Lower leg skin (tissue), 4 donors: ENCODE results near the gene KCND2. TPM values are rescaled to one million over a fixed set of nuclear protein-coding genes. Genes with fewer than 3 reads are reported as not detected.
"Not testable (repeated sequence)": the region's sequence is repeated elsewhere in the genome, so short reads cannot be mapped to it uniquely, and the experiment has no call there.

Source experiments
- DNase-seq, 2 donors: peaks; one replicate each; pipeline ENCODE4 v3.0.0-alpha.2; 2019; ENCODE audit warnings: low spot score in 2 of 2
- H3K4me3 ChIP-seq: fragments of 200-600 bp; sonication (generic); 2 replicates; pipeline ENCODE4 v1.5.1; 2017; ENCODE audit warnings: mild to moderate bottlenecking, low read depth; ENCODE audit not compliant: poor library complexity, severe bottlenecking
- POLR2A ChIP-seq, 2 donors: fragments of 450-650 bp; IDR thresholded peaks; one replicate each; pipeline ENCODE4 v1.6.1; 2016 to 2017; ENCODE audit warnings: antibody characterized with exemption in 2 of 2, mild to moderate bottlenecking in 1 of 2, moderate library complexity in 1 of 2
- WGBS, 2 donors: methylation state at CpG; one replicate each; pipeline ENCODE4 v1.1.5; 2018; 5-methylcytosine and 5-hydroxymethylcytosine counted together
- intact Hi-C: fragments of 100-400 bp; cut with DNase I; formaldehyde crosslinking; loops from one replicate; pipeline ENCODE4 v1.15.0; 2023; ENCODE audit warnings: low total_unique reads
- total RNA-seq, 4 donors: library from RNA; depleted of rRNA; stranded (reverse); fragments of >200 nt; gene quantifications; one replicate each; pipeline ENCODE4 v1.1.0, GENCODE V29; 2016
- TF ChIP-seq, protein P1 (sequence below), 3 donors: fragments of 450-650 bp; IDR thresholded peaks; one replicate each; pipeline ENCODE4 v1.5.1; 2016; ENCODE audit warnings: antibody characterized with exemption in 3 of 3, mild to moderate bottlenecking in 3 of 3, moderate library complexity in 2 of 3

Gene KCND2
- total RNA-seq, 4 donors from 2014 or later: 0.11 to 0.25 (median 0.15) TPM

DNA sequence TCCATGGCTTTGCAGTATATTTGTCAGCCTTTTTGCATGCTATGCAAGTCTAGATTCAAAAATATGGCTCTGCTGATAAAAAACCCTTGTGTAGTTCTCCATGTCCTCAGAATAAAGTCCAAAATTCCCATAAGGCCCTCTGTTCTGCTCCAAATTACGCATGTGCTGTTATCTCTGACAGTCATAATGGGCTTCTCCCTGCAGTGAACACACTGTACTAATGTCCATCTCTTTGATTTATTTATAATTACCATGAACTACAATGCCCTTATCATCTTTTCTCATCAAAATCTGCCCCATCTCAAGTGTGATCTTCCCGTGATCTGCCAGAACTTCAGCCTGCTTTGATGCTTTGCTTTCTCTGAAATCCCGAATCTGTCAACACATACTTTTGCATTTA is 497.2 kb downstream of the KCND2 start:
- no peak for DNase-seq
- WGBS, 2 donors: 87 to 91% methylated on average over 3 of the region's 3 CpGs
- intact Hi-C loops: no loop called here
- TF ChIP-seq POLR2A (IDR thresholded peaks at IDR 0.05): no peak
- TF ChIP-seq, protein P1, sequence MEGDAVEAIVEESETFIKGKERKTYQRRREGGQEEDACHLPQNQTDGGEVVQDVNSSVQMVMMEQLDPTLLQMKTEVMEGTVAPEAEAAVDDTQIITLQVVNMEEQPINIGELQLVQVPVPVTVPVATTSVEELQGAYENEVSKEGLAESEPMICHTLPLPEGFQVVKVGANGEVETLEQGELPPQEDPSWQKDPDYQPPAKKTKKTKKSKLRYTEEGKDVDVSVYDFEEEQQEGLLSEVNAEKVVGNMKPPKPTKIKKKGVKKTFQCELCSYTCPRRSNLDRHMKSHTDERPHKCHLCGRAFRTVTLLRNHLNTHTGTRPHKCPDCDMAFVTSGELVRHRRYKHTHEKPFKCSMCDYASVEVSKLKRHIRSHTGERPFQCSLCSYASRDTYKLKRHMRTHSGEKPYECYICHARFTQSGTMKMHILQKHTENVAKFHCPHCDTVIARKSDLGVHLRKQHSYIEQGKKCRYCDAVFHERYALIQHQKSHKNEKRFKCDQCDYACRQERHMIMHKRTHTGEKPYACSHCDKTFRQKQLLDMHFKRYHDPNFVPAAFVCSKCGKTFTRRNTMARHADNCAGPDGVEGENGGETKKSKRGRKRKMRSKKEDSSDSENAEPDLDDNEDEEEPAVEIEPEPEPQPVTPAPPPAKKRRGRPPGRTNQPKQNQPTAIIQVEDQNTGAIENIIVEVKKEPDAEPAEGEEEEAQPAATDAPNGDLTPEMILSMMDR (IDR thresholded peaks at IDR 0.05): no peak
- no peak overlapping the region for H3K4me3 ChIP-seq

DNA sequence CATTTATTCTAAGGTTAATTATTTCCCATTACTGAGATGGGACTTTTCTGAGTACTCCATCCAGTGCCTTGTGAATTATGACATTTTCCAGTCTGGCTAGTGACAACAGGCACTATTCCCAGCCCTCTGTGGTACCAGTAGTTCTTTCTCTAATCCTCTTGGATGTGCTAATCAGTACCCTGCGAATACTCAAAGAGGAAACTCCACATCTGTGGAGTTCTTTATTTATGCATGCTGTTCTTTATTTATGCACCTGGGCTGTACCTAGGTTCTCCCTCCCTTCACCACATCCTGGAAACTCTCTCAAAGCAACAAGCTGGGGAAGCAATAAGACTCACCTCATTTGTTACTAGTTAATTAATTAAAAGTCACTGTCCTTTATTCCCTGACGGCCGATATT is 501.5 kb downstream of the KCND2 start:
- intact Hi-C loops: no loop called here
- TF ChIP-seq, protein P1 (IDR thresholded peaks at IDR 0.05): no peak
- no peak for TF ChIP-seq POLR2A (IDR thresholded peaks at IDR 0.05)
- WGBS, 2 donors: 76 to 77% methylated on average over 3 of the region's 3 CpGs
- no peak for DNase-seq
- no peak overlapping the region for H3K4me3 ChIP-seq

DNA sequence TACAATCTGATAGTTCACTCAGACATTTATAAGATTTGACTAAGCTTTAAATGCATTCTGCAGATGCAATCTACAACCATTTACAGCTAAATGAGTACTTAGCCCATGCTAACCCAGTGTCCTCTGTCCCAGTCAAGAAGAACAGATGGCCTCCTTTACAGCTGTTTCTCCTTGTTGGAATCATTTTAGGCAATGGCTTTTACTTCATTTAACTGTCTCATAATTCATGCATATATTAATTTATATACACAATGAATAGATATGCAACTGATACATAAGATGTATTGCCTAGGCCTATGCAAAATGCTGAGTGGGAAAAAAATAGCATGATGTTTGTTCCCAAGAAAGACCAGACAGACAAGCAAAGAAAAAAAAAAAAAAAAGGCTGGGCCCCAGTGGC is 502.8 kb downstream of the KCND2 start:
- DNase-seq: no peak
- H3K4me3 ChIP-seq: no peak overlapping the region
- no peak for TF ChIP-seq POLR2A (IDR thresholded peaks at IDR 0.05)
- TF ChIP-seq, protein P1 (IDR thresholded peaks at IDR 0.05): no peak
- intact Hi-C loops: no loop called here

DNA sequence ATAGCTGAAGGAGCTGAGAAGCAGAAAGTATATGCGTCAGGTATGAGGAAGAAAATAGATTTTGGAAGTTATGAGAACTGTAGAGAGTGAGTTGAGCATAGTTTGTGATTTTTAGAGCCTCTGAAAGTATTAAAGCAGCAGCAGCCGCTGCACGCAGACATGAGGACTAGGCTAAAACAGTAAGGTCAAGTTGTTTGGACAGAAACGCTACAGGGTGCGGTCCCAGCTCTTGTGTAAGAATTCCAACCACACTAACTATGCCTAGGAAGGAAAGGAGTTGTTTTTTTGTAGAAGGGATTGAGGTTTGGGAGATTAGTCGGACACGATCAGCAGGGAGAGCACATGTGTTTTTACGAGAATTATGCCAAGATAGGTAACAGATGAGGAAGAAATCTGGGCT is 506.1 kb downstream of the KCND2 start:
- DNase-seq, H3K4me3 ChIP-seq, intact Hi-C loops: not testable (repeated sequence)
- WGBS, 2 donors: 69 to 81% methylated on average over 8 of the region's 8 CpGs

DNA sequence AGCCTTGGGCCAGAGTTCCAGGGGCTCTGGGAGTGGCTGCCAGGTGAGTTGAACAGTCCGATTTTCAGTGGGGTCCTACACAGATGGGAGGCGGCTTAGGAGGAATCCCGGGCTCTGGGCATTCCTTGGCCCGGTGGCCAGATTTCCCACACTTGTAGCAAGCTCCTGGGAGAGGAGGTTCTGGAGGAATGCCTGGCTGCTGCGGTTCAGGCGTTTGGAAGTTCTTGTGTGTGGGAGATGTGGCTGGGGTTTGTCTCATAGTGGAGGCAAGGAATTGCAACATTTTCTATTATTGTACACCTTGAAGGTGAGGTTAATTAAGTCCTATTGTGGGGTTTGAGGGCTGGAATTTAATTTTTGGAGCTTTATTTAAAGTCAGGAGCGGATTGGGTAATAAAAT is 507.5 kb downstream of the KCND2 start:
- DNase-seq, H3K4me3 ChIP-seq, intact Hi-C loops: not testable (repeated sequence)
- 83 to 84% methylated on average over 7 of the region's 7 CpGs for WGBS, 2 donors

DNA sequence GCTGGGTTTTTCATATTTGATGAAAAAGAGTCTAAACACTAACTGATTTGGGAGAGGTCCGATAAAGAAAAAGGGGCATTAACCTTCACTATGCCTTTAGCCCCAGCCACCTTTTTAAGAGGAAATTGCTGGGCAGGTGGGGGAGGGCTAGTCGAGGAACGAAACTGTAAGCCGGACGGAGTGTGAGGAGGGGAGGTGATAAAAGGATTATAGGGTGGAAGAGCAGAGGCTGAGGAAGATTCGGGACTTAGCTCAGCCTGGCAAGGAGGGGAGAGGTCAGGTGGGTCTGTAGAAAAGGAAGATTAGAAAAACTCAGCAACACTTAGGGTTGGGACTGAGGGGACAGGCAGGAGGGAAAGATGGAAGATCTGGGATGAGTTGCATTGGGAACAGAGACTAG is 508.0 kb downstream of the KCND2 start:
- 85 to 89% methylated on average over 6 of the region's 6 CpGs for WGBS, 2 donors
- intact Hi-C loops: no loop called here
- H3K4me3 ChIP-seq: no peak overlapping the region
- DNase-seq: no peak
- TF ChIP-seq, protein P1 (IDR thresholded peaks at IDR 0.05): no peak
- TF ChIP-seq POLR2A (IDR thresholded peaks at IDR 0.05): no peak

DNA sequence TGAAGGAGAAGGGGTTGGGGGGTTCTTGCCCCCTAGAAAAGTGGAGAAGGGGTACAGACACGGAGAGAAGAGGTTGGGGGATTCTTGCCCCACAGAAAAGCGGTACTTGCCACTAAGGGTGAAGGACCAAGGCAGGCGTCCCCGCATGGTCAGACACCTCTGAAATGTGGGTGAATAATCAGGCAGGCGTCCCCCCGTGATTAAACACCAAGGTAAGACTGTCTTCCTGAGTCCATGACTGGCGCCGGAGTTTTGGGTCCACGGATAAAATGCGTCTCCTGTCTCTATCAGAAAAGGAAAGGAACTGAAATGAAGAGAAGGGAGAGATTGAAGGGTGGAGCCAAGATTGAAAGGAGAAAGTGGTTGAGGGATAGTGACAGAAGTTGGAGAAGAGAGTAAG is 508.9 kb downstream of the KCND2 start:
- WGBS, 2 donors: 96 to 97% methylated on average over 10 of the region's 10 CpGs
- intact Hi-C loops, DNase-seq, H3K4me3 ChIP-seq: not testable (repeated sequence)
